NCI-H460 (cell line): ENCODE measurements around the gene HTD2. TPM values are rescaled to one million over a fixed set of nuclear protein-coding genes. Genes with fewer than 3 reads are reported as not detected.
A peak's percentile ranks its signal among the peaks of the same experiment; 100 is the strongest.
"Not testable (repeated sequence)": the region's sequence is repeated elsewhere in the genome, so short reads cannot be mapped to it uniquely, and the experiment has no call there.

Experiments
- DNase-seq: peaks from one replicate; pipeline ENCODE4 v3.0.0-alpha.2; 2016; ENCODE audit warnings: low read depth; ENCODE audit errors: extremely low read depth
- polyA plus RNA-seq: library from polyadenylated mRNA; depleted of rRNA; stranded (reverse); fragments of >200 nt; gene quantifications from 2 replicates; pipeline ENCODE4 v1.2.3, GENCODE V29; 2014; cell fraction: nucleus; rRNA removed
- total RNA-seq: library from RNA; depleted of rRNA; stranded (reverse); fragments of >200 nt; shearing (Covaris generic); gene quantifications from 2 replicates; pipeline ENCODE4 v1.2.3, GENCODE V29; 2014; rRNA removed

The HTD2 gene
- 4.4 and 7.5 TPM in 2 replicates for total RNA-seq
- polyA plus RNA-seq = 8.3 and 15.7 TPM in 2 replicates

GRCh38 chr3:58305882-58306711, at the start of gene HTD2, which contains the start of gene RPP14:
HTD2 (plus strand) TSS chr3:58306520; CDS start chr3:58317614, 11,094 bp downstream.
RPP14 (plus strand) TSS chr3:58306245; CDS start chr3:58310330, 4,085 bp downstream.
- peak; percentile 92 for DNase-seq

DNA sequence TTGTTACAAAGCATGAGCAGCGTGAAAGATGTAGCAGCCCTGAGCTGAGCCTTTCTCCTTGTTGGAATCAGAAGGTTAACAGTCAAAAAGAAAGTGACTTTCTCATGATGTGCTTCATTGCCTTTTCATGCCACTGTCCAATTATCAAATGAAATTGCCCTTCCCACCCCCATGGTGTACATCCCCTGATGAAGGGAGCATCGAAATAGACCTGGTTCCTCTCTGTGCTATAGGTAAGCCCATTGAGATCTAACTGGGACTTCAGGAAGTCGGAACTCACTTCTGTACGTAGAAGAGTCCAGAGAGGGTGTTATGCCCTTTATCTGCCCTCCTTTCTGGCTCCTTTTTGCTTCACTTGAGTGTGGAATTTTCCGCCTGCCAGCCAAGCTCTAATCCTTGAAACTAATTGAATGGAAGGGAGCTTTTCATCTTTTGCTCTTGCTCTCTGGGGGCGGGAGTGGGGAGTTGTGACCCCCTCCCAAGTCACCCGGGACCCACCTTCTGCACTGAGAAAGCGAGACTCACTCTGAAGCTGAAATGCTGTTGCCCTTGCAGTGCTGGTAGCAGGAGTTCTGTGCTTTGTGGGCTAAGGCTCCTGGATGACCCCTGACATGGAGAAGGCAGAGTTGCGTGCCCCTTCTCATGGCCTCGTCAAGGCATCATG, 47.8 kb upstream of the HTD2 start:
- DNase-seq = no peak

DNA sequence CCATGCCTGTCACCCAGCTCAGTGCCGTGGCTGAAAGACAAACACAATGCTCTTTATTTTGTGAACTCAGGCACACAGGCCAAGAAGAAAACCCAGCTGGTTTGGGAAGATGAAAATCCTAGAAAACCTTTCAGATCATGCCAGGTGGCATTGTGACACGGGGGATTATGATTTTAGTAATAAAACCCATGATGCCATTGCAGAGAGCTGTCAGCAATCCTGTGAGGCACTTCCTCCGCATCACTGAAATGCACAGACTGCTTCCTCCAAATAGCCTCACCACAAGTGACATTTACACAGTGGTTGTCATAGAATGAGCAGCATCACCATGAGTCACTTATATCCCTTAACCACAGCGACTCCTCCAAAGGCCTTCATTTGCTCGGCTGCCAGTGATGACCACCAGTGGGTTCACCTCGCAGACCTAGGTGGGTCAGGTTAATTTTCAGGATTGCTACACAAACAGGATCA, 46.0 kb upstream of the HTD2 start:
- peak; percentile 2 for DNase-seq

- DNase-seq = no peak
Observed at GRCh38 chr3:58260733-58261132, 45.6 kb upstream of the HTD2 start.

- DNase-seq = no peak
Observed at GRCh38 chr3:58261954-58262666, 44.2 kb upstream of the HTD2 start.

DNA sequence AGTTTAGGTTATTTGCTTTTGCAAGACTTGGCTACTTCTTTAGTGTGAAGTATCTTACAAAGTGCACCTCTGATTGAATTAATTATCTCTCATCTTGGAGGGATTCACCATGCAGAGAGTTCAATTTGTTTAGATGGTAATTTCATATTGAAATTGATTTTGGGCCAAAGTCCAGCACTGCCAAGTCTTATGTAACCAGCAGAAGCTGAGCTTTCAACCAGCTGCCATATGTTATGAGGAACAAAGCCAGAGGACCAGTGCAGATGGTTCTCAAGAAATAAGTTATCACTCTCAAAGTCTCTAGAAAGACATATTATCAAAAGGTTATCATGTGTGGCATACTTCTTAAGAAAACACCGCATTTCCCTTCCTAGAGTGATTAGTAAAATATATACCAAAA, 39.7 kb upstream of the HTD2 start:
- DNase-seq = no peak

- DNase-seq = not testable (repeated sequence)
Observed at GRCh38 chr3:58267543-58267942, 38.8 kb upstream of the HTD2 start.

DNA sequence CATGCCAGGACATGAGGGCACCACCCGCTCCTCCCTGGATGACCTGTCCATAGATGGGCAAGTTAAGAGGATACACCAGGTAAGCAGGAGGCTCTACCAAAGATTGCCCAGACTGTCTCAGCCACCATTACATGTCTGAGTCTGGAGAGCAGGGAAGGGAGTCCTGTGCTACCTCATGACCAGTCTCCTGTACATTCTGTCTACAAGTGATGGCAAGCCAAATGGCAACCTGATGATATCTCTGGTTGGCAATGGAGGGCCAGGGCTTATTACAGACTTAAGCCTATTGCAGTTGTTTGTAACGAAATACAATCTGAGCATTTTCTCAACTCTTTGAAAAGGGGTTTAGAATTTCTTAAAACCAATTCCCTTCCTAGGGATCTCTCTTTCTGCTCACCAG, 37.0 kb upstream of the HTD2 start:
- DNase-seq = no peak

DNA sequence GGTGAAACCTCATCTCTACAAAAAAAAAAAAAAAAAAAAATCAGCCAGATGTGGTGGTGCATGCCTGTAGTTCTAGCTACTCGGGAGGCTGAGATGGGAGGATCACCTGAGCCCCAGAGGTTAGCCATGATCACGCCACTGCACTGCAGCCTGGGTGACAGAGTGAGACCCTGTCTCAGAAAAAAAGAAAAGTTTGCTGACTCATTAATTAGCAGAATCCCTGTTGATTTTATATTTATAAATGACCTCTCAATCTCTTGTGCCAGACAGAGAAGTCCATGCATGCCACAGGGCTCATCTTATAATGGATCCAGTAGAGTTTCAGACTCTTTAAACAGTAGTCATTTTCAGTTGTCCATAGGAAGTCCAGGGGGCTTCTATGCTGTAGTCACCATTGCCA, 35.8 kb upstream of the HTD2 start:
- no peak for DNase-seq

DNA sequence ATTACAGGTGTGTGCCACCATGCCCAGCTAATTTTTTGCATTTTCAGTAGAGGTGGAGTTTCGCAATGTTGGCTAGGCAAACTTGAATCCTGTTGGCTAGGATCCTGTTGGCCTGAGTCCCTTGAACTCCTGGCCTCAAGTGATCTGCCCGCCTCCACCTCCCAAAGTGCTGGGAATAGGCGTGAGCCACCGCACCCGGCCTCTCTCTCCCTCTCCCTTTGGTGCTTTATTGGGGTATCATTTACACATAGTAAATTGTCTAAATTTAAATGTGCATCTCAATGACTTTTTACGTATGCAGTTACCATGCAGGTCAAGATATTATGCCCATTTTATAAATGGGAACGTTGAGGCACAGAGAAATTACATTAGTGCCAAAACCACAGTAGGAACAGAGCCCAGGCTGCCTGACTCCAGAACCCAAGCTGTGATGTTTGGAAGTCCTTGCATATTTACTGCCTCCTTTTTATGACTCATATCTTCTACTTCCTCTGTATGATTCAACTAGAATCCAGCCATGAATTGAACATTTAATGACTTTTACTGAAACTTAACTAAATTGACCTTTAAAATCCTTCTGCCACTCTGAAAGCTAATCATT, 34.3 kb upstream of the HTD2 start:
- peak; percentile 20 for DNase-seq

- DNase-seq = no peak
Observed at GRCh38 chr3:58272891-58273290, 33.4 kb upstream of the HTD2 start.

DNA sequence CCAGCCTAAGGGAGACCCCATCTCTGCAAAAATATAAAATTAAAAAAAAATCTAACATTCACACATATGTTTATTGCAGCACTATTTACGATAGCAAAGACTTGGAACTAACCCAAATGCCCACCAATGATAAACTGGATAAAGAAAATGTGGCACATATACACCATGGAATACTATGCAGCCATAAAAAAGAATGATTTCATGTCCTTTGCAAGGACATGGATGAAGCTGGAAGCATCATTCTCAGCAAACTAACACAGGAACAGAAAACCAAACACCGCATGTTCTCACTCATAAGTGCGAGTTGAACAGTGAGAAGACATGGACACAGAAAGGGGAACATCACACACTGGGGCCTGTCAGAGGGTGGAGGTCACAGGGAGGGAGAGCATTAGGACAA, 33.0 kb upstream of the HTD2 start:
- not testable (repeated sequence) for DNase-seq

DNA sequence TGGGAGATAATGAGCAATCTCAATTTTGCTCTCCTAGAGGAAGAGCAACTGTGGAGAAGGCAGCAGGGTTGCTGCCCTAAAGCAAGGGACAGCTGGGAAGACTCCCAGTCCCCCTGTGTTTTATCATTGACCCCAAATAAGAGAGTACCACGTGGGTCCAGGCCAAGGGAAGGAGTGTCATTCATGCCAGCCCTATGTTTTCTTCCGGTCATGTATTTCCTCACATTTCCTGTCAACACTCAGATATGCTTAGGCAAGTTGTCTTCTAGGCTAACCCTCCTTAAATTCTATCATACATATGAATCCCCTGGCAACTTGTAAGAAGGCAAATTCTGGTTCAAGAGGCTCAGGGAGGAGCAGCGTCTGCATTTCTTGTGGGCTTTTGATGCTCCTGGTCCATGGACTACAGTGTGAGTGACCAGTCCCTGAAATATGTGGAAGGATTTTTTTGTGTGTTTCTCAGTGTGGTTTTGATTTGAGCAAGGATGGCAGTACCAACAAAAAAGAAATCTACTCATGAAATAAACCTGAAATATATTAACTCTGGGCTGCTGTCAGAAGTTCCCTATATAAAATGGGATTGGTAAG, 32.2 kb upstream of the HTD2 start:
- no peak for DNase-seq

DNA sequence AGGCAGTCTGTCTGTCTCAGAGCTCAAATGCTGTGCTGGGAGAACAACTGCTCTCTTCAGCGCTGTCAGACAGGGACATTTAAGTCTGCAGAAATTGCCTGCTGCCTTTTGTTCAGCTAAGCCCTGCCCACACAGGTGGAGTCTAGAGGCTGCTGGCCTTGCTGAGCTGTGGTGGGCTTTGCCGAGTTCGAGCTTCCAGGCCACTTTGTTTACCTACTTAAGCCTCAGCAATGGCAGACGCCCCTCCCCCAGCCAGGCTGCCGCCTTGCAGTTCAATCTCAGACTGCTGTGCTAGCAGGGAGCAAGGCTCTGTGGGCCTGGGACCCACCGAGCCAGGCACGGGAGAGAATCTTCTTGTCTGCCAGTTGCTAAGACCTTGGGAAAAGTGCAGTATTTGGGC, 25.3 kb upstream of the HTD2 start:
- no peak for DNase-seq

- no peak for DNase-seq
Observed at GRCh38 chr3:58285334-58285733, 21.0 kb upstream of the HTD2 start.

DNA sequence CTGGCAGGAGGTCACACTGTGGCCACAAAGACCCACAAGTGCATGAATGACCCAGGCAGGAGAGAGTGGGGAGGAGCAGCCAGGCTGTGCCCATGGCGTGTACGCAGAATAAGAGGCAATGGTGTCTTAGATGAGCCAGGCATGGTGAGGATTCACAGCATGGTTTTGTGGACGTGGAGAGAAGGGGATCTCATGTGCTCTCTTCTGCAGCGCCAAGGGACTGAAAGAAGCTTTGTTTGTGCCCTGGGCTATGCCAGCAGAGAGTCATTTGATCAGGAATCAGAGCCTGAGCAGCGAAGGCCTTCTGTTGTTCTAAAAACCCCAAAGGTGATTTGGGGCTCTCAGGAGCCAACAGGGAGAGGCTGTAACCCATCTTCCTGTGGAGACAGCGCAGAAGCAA, 19.0 kb upstream of the HTD2 start:
- no peak for DNase-seq

GRCh38 chr3:58288011-58288728, 18.1 kb upstream of the HTD2 start:
- no peak for DNase-seq

- not testable (repeated sequence) for DNase-seq
Observed at GRCh38 chr3:58288964-58289613, 17.2 kb upstream of the HTD2 start.

DNA sequence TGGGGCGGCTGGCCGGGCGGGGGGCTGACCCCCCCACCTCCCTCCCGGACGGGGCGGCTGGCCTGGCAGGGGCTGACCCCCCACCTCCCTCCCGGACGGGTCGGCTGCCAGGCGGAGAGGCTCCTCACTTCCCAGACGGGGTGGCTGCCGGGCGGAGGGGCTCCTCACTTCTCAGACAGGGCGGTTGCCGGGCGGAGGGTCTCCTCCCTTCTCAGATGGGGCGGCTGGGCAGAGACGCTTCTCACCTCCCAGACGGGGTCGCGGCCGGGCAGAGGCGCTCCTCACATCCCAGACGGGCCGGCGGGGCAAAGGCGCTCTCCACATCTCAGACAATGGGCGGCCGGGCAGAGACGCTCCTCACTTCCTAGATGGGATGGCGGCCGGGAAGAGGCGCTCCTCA, 15.9 kb upstream of the HTD2 start:
- DNase-seq = not testable (repeated sequence)
